Coronary artery (tissue), 2 donors: ENCODE results near the gene FAM110A.
"Not testable (repeated sequence)": the region's sequence is repeated elsewhere in the genome, so short reads cannot be mapped to it uniquely, and the experiment has no call there.

Experiments used
- DNase-seq: peaks from one replicate; pipeline ENCODE4 v3.0.0-alpha.2; 2017; ENCODE audit warnings: low spot score
- H3K27ac ChIP-seq, 2 donors: fragments of 200-600 bp; sonication (generic); one replicate each; pipeline ENCODE4 v1.5.1; 2016 to 2019
- H3K4me3 ChIP-seq: fragments of 200-600 bp; sonication (generic); 2 replicates; pipeline ENCODE4 v1.5.1; 2016; ENCODE audit warnings: mild to moderate bottlenecking, moderate library complexity
- TF ChIP-seq, protein P1 (sequence below): fragments of 200-600 bp; sonication (generic); IDR thresholded peaks from one replicate; pipeline ENCODE4 v1.5.1; 2019; ENCODE audit warnings: antibody characterized with exemption

Gene FAM110A

DNA sequence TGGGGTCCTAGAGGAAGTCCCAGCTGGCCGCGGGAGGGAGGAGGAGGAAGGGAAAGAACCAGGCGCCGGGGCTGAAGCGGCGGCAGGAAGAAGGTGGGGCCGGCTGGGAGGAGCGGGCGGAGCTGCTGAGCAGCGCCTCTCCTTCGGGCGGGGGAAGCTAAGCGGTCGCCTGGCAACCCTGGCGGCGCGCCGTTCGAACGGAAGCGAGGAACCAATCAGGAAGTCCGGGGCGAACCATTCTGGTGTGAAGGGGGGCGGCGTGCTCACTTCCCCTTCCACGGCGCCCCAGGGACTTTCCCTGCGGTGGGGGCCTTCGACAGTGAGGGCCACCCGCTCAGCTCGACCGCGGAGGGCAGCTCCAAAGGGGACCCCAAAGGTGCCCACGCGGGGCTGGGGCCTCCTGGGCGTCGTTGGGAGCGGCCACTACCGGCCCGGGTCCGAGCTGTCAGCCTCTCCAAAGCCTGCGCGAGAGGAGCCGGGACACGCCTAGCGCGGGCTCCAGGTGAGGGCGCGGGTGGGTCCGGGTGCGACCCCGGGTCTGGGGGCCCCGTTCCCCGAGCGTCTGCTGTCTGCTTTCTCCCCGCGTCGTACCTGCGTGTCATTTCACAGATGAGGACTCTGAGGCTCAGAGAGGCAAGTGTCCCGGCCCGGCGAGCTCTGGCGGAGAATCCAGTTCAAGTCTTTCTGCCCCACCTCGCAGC is at the start of gene FAM110A:
FAM110A (plus strand) TSS at position 266 of the 701 bp plus-strand sequence. CDS start 11,090 bp downstream, outside the sequence.
- DNase-seq: peak; percentile 94
- peak within 1 kb of the TSS; percentile 57 to 89 for H3K27ac ChIP-seq
- TF ChIP-seq, protein P1, sequence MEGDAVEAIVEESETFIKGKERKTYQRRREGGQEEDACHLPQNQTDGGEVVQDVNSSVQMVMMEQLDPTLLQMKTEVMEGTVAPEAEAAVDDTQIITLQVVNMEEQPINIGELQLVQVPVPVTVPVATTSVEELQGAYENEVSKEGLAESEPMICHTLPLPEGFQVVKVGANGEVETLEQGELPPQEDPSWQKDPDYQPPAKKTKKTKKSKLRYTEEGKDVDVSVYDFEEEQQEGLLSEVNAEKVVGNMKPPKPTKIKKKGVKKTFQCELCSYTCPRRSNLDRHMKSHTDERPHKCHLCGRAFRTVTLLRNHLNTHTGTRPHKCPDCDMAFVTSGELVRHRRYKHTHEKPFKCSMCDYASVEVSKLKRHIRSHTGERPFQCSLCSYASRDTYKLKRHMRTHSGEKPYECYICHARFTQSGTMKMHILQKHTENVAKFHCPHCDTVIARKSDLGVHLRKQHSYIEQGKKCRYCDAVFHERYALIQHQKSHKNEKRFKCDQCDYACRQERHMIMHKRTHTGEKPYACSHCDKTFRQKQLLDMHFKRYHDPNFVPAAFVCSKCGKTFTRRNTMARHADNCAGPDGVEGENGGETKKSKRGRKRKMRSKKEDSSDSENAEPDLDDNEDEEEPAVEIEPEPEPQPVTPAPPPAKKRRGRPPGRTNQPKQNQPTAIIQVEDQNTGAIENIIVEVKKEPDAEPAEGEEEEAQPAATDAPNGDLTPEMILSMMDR: no peak
- peak within 1 kb of the TSS; percentile 96 for H3K4me3 ChIP-seq

- TF ChIP-seq, protein P1: no peak
- DNase-seq: no peak
- Histone ChIP-seq H3K4me3 (no peak overlapping the region), H3K27ac (no peak overlapping the region)
Observed at GRCh38 chr20:787825-788224, 45.7 kb upstream of the FAM110A start.

GRCh38 chr20:791056-791455 is 42.5 kb upstream of the FAM110A start:
- H3K27ac ChIP-seq: no peak overlapping the region
- TF ChIP-seq, protein P1: no peak
- H3K4me3 ChIP-seq: no peak overlapping the region
- no peak for DNase-seq

DNA sequence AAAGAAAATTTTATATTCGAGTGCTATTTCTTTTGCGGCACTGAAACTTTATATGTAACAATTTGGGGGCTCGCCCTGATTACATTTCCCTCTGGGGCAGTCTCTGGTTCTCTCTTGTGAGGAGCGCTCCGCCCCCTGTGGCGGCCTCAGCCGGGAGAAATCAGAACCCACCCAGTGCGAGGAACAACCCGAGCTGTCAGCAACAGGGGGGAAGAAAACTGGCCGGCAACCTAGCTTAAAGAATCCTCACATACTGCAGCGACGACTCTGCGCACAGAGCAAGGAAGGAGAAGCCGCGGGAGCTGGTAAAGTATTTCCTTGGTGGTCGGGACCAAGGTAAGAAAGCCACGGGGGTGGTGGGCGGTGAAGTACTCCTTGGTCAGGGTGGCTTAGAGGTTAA is 41.3 kb upstream of the FAM110A start:
- H3K4me3 ChIP-seq: no peak overlapping the region
- no peak for DNase-seq
- H3K27ac ChIP-seq: no peak overlapping the region
- TF ChIP-seq, protein P1: no peak

DNA sequence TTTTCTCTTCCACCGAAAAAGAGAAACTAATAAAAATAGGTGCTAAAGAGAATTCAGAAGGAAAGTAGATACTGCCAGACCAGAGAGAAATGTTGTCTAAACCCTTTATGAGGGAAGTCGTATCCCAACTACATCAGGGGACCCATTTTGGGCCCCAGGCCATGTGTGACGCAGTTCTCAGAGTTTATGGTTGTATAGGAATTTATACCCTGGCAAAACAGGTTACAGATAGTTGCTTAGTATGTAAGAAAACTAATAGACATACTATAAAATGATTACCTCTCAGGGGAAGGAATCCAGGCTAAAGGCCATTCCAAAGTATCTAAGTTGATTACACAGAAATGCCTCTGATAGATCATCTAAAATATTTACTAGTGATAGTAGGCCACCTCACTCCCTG is 36.6 kb upstream of the FAM110A start:
- no peak overlapping the region for H3K27ac ChIP-seq
- H3K4me3 ChIP-seq: no peak overlapping the region
- no peak for DNase-seq
- TF ChIP-seq, protein P1: no peak

- not testable (repeated sequence) for H3K4me3 ChIP-seq, DNase-seq, H3K27ac ChIP-seq
Observed at GRCh38 chr20:798746-799145, 34.8 kb upstream of the FAM110A start.

DNA sequence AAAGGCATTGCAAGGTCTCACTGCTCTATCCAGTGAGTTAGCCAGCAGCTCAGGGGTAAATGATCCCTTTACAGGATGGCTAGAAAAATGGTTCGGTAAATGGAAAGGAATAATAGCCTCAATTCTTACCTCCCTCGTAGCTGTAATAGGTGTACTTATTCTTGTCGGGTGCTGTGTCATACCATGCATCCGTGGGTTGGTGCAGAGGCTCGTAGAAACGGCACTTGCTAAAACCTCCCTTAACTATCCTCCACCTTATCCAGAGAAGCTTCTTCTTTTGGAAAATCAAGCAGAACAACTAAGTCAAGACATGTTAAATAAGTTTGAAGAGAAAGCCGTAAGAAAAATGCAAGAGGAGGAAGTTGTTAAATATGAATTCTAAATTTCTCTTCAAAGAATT is 33.5 kb upstream of the FAM110A start:
- not testable (repeated sequence) for H3K27ac ChIP-seq, DNase-seq, H3K4me3 ChIP-seq

DNA sequence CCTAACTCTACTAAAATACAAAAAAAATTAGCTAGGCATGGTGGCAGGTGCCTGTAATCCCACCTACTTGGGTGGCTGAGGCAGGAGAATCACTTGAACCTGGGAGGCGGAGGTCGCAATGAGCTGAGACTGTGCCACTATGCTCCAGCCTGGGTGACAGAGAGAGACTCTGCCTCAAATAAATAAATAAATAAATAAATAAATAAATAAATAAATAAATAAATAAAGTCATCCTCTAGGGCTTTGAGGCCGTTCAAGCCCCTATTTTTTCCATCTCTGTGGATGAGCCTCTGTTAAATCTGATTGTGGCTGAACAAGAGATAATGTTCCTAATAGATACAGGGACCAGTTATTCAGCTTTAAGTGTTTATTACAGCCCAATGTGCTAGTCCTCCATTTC is 31.8 kb upstream of the FAM110A start:
- no peak overlapping the region for H3K4me3 ChIP-seq
- TF ChIP-seq, protein P1: no peak
- no peak for DNase-seq
- H3K27ac ChIP-seq: no peak overlapping the region
